WTC11 (cell line): ENCODE data around the gene EXOSC2.

Source experiments
- ATF3 ChIP-seq: sonication (generic); formaldehyde crosslinking; conservative IDR thresholded peaks from 2 replicates; pipeline ENCODE4 v1.8.1; 2022; ENCODE audit warnings: mild to moderate bottlenecking, missing genetic modification reagents
- CTCF ChIP-seq: fragments of 200-600 bp; IDR thresholded peaks from 2 replicates; pipeline ENCODE4 v1.8.0; 2022; ENCODE audit warnings: antibody characterized with exemption
- MXD4 ChIP-seq: fragments of 250-450 bp; sonication (Bioruptor Pico); IDR thresholded peaks from 2 replicates; pipeline ENCODE4 v1.8.0; 2021; ENCODE audit warnings: mild to moderate bottlenecking, moderate library complexity, borderline replicate concordance
- TCF7 ChIP-seq: sonication (generic); formaldehyde crosslinking; IDR thresholded peaks from 2 replicates; pipeline ENCODE4 v1.8.0; 2022; ENCODE audit warnings: mild to moderate bottlenecking, low read depth, missing genetic modification reagents, moderate library complexity
- ZNF232 ChIP-seq: sonication (generic); formaldehyde crosslinking; IDR thresholded peaks from 2 replicates; pipeline ENCODE4 v1.8.0; 2022; ENCODE audit warnings: mild to moderate bottlenecking, missing genetic modification reagents
- TF ChIP-seq, protein P1 (sequence below): sonication (generic); formaldehyde crosslinking; IDR thresholded peaks from 2 replicates; pipeline ENCODE4 v1.8.1; 2023; ENCODE audit warnings: mild to moderate bottlenecking, missing genetic modification reagents, moderate library complexity

DNA sequence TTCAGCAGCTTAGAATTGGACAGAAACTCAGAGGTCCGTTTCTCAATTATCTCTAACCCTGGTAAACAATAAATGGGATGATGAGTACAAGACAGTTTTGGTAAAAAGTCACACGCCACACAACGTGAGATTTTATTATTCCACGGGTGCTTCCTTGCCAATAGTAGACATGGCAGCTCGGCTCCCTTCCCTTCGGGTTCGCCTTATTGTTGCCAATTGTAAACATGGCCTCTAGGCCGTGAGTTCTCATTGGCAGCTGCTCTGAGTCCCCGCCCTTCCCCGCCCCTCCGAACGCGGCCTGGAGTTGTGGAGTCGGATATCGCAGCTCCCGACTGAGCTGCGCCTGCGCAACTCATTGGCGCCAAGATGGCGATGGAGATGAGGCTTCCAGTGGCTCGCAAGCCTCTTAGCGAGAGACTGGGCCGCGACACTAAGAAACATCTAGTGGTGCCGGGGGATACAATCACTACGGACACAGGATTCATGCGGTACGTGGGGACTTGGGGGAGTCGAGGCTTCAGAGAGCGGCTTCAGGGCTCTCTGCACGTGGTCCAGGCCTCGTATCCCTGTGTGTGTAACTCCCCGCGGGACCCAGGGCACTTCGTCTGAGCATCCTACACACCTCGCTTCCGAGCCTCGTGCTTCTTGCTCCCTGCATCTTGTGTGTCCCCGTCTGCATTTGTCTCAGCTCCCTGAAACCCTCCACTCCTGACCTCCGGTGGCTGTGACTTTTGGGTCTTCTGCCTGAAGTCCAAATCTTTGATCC, at the start of gene EXOSC2:
- TF ChIP-seq CTCF (no peak), TCF7 (CRISPR knock-in tag) (no peak), MXD4 (no peak), ATF3 (no peak), ZNF232 (CRISPR knock-in tag) (peak; percentile 67; the same call in 1 of the 2 replicates)
- TF ChIP-seq, protein P1, sequence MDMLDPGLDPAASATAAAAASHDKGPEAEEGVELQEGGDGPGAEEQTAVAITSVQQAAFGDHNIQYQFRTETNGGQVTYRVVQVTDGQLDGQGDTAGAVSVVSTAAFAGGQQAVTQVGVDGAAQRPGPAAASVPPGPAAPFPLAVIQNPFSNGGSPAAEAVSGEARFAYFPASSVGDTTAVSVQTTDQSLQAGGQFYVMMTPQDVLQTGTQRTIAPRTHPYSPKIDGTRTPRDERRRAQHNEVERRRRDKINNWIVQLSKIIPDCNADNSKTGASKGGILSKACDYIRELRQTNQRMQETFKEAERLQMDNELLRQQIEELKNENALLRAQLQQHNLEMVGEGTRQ (CRISPR knock-in tag), result no peak
